CD14-positive monocyte (primary cell): Measurements from ENCODE around the gene RAB26. TPM values are rescaled to one million over a fixed set of nuclear protein-coding genes. Genes with fewer than 3 reads are reported as not detected.

Experiments
- DNase-seq, 3 donors: peaks; one replicate each; pipeline ENCODE4 v3.0.0-alpha.2; 2011 to 2022
- H2AFZ ChIP-seq: 2 replicates; pipeline ENCODE4 v1.6.0; 2012; ENCODE audit warnings: mild to moderate bottlenecking, low read depth, low read length, inconsistent platforms; ENCODE audit not compliant: insufficient read depth, poor library complexity, severe bottlenecking
- H3K27ac ChIP-seq, 2 donors: 1 replicate in 1 of 2; 2 replicates in 1 of 2; pipeline ENCODE4 v1.5.1; 2012 to 2013; ENCODE audit warnings: low read length in 2 of 2, control low read depth in 1 of 2, inconsistent platforms in 1 of 2, low read depth in 1 of 2, mild to moderate bottlenecking in 1 of 2
- H3K27me3 ChIP-seq, 2 donors: one replicate each; pipeline versions ENCODE4 v1.6.0 to v1.6.1; 2011 to 2013; ENCODE audit warnings: low read length in 2 of 2; ENCODE audit not compliant: control insufficient read depth in 2 of 2, insufficient read depth in 2 of 2
- H3K36me3 ChIP-seq, 2 donors: replicated peaks in 1 of 2; 1 replicate in 1 of 2; 2 replicates in 1 of 2; pipeline versions ENCODE4 v1.5.1 to v1.6.1; 2012 to 2013; ENCODE audit warnings: low read length in 2 of 2, control low read depth in 1 of 2, inconsistent platforms in 1 of 2, mild to moderate bottlenecking in 1 of 2; ENCODE audit not compliant: insufficient read depth in 2 of 2, control insufficient read depth in 1 of 2
- H3K4me1 ChIP-seq, 2 donors: 1 replicate in 1 of 2; 2 replicates in 1 of 2; pipeline versions ENCODE4 v1.5.1 to v1.6.1; 2012 to 2013; ENCODE audit warnings: low read length in 2 of 2, control low read depth in 1 of 2, inconsistent platforms in 1 of 2, mild to moderate bottlenecking in 1 of 2, moderate library complexity in 1 of 2; ENCODE audit not compliant: insufficient read depth in 2 of 2, control insufficient read depth in 1 of 2
- H3K4me2 ChIP-seq: replicated peaks from 2 replicates; pipeline ENCODE3; 2012; ENCODE audit warnings: low read length, moderate library complexity, mild to moderate bottlenecking; ENCODE audit not compliant: poor library complexity, severe bottlenecking; ENCODE audit errors: extremely low read depth
- H3K4me3 ChIP-seq, 3 experiments: fragments of 200-600 bp in 1 of 3; sonication (generic) in 1 of 3; replicated peaks in 1 of 3; 1 replicate in 2 of 3; 2 replicates in 1 of 3; pipeline ENCODE4 v1.5.1; 2011 to 2013; ENCODE audit warnings: low read length in 3 of 3, mild to moderate bottlenecking in 3 of 3, control low read depth in 2 of 3, low read depth in 2 of 3, inconsistent platforms in 1 of 3, moderate library complexity in 1 of 3
- H3K79me2 ChIP-seq: 2 replicates; pipeline ENCODE4 v1.6.0; 2012; ENCODE audit warnings: mild to moderate bottlenecking, control low read depth, inconsistent platforms, low read length, moderate library complexity; ENCODE audit not compliant: insufficient read depth
- H3K9ac ChIP-seq: 2 replicates; pipeline ENCODE4 v1.6.0; 2017; ENCODE audit warnings: low read length, mild to moderate bottlenecking; ENCODE audit not compliant: insufficient read depth, poor library complexity, severe bottlenecking
- H3K9me3 ChIP-seq, 2 donors: replicated peaks in 1 of 2; 1 replicate in 1 of 2; 2 replicates in 1 of 2; pipeline versions ENCODE4 v1.5.1 to v1.6.1; 2012 to 2013; ENCODE audit warnings: low read length in 2 of 2, control low read depth in 1 of 2; ENCODE audit not compliant: control insufficient read depth in 1 of 2, insufficient read depth in 1 of 2
- H4K20me1 ChIP-seq: 2 replicates; pipeline ENCODE4 v1.6.0; 2012; ENCODE audit warnings: mild to moderate bottlenecking, low read length, control low read depth, moderate library complexity; ENCODE audit not compliant: insufficient read depth
- H3K27ac Mint-ChIP-seq, 7 donors: one replicate each; pipeline ENCODE4 v1.8.0; 2020; ENCODE audit warnings: mild to moderate bottlenecking in 7 of 7, mixed read lengths in 7 of 7, moderate library complexity in 6 of 7, inconsistent platforms in 2 of 7
- H3K27me3 Mint-ChIP-seq, 3 donors: one replicate each; pipeline ENCODE4 v1.8.0; 2021 to 2022; ENCODE audit warnings: low read depth in 3 of 3, mild to moderate bottlenecking in 3 of 3, mixed read lengths in 3 of 3, moderate library complexity in 3 of 3, inconsistent platforms in 1 of 3
- H3K36me3 Mint-ChIP-seq, 2 donors: one replicate each; pipeline ENCODE4 v1.8.0; 2020; ENCODE audit warnings: mixed read lengths in 2 of 2, inconsistent platforms in 1 of 2, mild to moderate bottlenecking in 1 of 2
- H3K4me1 Mint-ChIP-seq: one replicate; pipeline ENCODE4 v1.8.0; 2020; ENCODE audit warnings: mild to moderate bottlenecking, mixed read lengths
- H3K4me3 Mint-ChIP-seq, 2 donors: one replicate each; pipeline ENCODE4 v1.8.0; 2020; ENCODE audit warnings: mild to moderate bottlenecking in 2 of 2, mixed read lengths in 2 of 2, moderate library complexity in 1 of 2
- H3K9me3 Mint-ChIP-seq, 7 donors: one replicate each; pipeline ENCODE4 v1.8.0; 2020 to 2022; ENCODE audit warnings: mixed read lengths in 7 of 7, mild to moderate bottlenecking in 6 of 7, moderate library complexity in 6 of 7, inconsistent platforms in 2 of 7
- WGBS: methylation state at CpG from one replicate; pipeline ENCODE4 v1.1.5; 2013; ENCODE audit warnings: missing lambda C conversion rate; ENCODE audit not compliant: insufficient coverage; 5-methylcytosine and 5-hydroxymethylcytosine counted together
- intact Hi-C, 2 donors: fragments of 100-400 bp; cut with micrococcal nuclease; formaldehyde crosslinking; loops; one replicate each; pipeline versions ENCODE4 v1.15.0 to v1.15.1; 2023
- polyA plus RNA-seq, 3 donors: library from polyadenylated mRNA; depleted of rRNA in 1 of 3; unstranded in 2 of 3; stranded (reverse) in 1 of 3; fragments of 300-500 nt in 2 of 3; fragments of >200 nt in 1 of 3; fragmentation: Illumina TruSeq in 2 of 3; gene quantifications; 1 replicate in 2 of 3; 2 replicates in 1 of 3; pipeline ENCODE4 v1.2.3, GENCODE V29; 2012 to 2021
- TF ChIP-seq, protein P1 (sequence below): fragments of 200-600 bp; IDR thresholded peaks from one replicate; pipeline ENCODE4 v1.8.0; 2022; ENCODE audit warnings: antibody characterized with exemption, mild to moderate bottlenecking

Gene RAB26
- polyA plus RNA-seq, 3 donors, result not detected

DNA sequence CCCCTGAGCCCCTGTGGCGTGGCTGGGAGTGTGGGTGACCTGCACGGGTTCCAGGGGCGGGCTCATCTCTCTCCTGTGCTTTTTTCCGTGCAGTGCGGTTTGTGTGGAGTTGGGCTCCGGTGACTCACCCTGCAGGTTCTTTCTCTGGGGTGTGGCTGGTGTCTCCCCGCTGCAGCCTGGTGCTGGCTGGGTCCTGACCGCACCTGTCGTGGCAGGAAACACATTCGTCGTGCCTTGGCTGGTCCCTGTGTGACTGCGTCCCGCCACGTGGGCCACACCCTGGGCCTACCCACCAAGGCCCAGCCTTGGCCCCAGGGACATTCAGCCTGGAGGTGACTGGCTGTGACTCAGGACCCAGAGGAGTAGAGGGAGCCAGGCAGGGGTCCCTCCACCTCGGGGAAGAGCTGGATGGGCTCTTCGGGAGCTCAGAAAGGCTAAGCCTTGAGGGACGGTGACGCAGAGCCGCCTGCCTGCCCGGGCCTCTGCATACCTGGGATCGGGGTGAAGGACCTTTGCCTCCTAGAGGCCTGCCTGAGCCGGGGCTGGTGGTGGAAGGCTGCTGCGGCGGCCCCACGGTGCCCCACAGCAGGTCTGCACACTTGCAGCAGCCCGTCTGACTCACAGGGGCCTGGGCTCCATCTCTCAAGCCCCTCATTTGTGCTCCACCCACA lies 14.9 kb downstream of the RAB26 start:
- H3K4me1 Mint-ChIP-seq, result peaks cover 3% of the 10 kb centered on the region
- Histone ChIP-seq H3K36me3 (peaks cover 31 to 36% of the 10 kb centered on the region in 2 donors), H2AFZ (no peak overlapping the region), H3K27me3 (no peaks in the 10 kb centered on the region), H3K79me2 (peaks cover 64% of the 10 kb centered on the region), H3K9me3 (peaks cover 0 to 7% of the 10 kb centered on the region in 2 donors), H3K4me2 (no peak overlapping the region), H3K9ac (no peak overlapping the region), H3K27ac (no peak overlapping the region), H3K4me3 (no peak overlapping the region), H4K20me1 (peaks cover 68% of the 10 kb centered on the region), H3K4me1 (no peaks in the 10 kb centered on the region)
- H3K27me3 Mint-ChIP-seq, result peaks cover 0 to 3% (median 0%) of the 10 kb centered on the region in 3 donors
- peaks cover 12 to 38% of the 10 kb centered on the region in 2 donors for H3K36me3 Mint-ChIP-seq
- no peak for DNase-seq
- no peak overlapping the region for H3K27ac Mint-ChIP-seq
- peak overlapping the region in 1 of 2 donors; percentile 41 for H3K4me3 Mint-ChIP-seq
- intact Hi-C loops, result no loop called here
- TF ChIP-seq, protein P1, sequence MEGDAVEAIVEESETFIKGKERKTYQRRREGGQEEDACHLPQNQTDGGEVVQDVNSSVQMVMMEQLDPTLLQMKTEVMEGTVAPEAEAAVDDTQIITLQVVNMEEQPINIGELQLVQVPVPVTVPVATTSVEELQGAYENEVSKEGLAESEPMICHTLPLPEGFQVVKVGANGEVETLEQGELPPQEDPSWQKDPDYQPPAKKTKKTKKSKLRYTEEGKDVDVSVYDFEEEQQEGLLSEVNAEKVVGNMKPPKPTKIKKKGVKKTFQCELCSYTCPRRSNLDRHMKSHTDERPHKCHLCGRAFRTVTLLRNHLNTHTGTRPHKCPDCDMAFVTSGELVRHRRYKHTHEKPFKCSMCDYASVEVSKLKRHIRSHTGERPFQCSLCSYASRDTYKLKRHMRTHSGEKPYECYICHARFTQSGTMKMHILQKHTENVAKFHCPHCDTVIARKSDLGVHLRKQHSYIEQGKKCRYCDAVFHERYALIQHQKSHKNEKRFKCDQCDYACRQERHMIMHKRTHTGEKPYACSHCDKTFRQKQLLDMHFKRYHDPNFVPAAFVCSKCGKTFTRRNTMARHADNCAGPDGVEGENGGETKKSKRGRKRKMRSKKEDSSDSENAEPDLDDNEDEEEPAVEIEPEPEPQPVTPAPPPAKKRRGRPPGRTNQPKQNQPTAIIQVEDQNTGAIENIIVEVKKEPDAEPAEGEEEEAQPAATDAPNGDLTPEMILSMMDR, result no peak
- peaks cover 0 to 14% (median 4%) of the 10 kb centered on the region in 7 donors for H3K9me3 Mint-ChIP-seq
- 97% methylated on average over 18 of the region's 26 CpGs for WGBS

DNA sequence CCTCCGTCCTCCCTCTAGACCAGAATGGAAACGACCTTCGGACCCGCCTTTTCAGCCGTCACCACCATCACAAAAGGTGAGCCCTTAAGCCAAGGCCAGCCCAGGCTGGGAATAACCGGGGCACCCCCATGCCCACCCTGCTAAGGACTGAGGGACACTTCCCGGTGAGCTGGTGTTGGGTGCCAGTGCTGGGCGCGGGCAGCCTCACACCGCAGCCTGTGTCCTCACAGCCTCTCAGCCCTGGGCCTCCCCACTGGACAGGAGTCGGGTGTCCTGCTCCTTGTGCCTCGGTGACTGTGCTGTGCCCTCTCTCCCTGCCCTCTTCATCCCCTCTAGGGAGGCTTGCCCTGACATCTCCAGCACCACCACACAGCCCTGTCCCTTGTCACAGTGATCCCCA lies 17.4 kb downstream of the RAB26 start:
- 95% methylated on average over 8 of the region's 12 CpGs for WGBS
- intact Hi-C loops, result no loop called here
- Histone ChIP-seq H3K9me3 (peaks cover 0 to 7% of the 10 kb centered on the region in 2 donors), H3K4me2 (no peak overlapping the region), H3K79me2 (peaks cover 40% of the 10 kb centered on the region), H2AFZ (no peak overlapping the region), H3K4me1 (no peaks in the 10 kb centered on the region), H3K27ac (no peak overlapping the region), H3K27me3 (no peaks in the 10 kb centered on the region), H3K9ac (no peak overlapping the region), H3K4me3 (no peak overlapping the region), H4K20me1 (peaks cover 46% of the 10 kb centered on the region), H3K36me3 (peaks cover 52 to 60% of the 10 kb centered on the region in 2 donors)
- TF ChIP-seq, protein P1, result no peak
- peaks cover 0 to 14% (median 4%) of the 10 kb centered on the region in 7 donors for H3K9me3 Mint-ChIP-seq
- no peak overlapping the region for H3K4me3 Mint-ChIP-seq
- peak overlapping the region in 4 of 7 donors; percentile 19 to 65 (median 55) for H3K27ac Mint-ChIP-seq
- no peak for DNase-seq
- H3K27me3 Mint-ChIP-seq, result peaks cover 0 to 3% (median 0%) of the 10 kb centered on the region in 3 donors
- no peaks in the 10 kb centered on the region for H3K4me1 Mint-ChIP-seq
- peaks cover 15 to 56% of the 10 kb centered on the region in 2 donors for H3K36me3 Mint-ChIP-seq
